DMS153 (cell line): Measurements from ENCODE around the gene RAB11FIP2.

Source experiments
- DNase-seq: peaks from one replicate; lab custom pipeline; 2025; lab: John Stamatoyannopoulos, UW

The RAB11FIP2 gene

DNA sequence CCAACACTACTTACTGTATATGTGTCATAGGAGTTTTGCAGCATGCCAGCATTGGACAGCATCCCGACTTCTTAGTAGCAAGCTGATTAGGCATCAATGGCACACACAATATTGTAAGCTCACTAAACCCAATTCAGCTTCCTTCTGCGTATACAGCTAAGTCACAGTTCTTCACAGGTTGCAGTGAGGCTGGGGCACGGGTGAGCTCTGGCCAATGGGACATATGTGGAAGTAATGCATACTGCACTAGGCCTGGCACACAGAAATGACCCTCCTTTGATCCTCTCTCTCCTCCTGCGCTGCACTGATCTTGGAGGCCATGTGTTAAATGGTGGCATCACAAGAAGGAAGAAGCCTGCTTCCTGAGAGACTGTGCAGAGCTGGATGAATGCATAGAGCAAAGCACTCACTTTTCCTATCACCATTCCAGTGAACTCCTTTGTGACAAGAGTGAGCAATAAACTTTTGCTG is 11.9 kb downstream of the RAB11FIP2 start:
- DNase-seq = no peak

- DNase-seq = no peak
These were observed 12.8 kb downstream of the RAB11FIP2 start for GRCh38 chr10:118033905-118034304.

DNA sequence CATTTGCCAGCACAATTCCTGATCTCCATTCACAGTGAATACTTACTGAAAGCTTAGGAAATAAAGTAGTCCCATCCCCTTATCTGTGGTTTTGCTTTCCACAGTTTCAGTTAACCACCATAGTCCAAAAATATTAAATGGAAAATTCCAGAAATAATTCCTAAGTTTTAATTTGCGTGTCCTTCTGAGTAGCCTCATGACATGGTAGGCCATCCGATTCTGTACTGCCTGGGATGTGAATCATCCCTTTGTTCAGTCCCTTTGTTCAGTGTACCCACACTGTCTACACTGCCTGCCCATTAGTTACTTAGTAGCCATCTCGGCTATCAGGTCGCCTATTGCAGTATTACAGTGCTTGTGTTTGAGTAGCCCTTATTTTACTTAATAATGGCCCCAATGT is 14.2 kb downstream of the RAB11FIP2 start:
- no peak for DNase-seq

DNA sequence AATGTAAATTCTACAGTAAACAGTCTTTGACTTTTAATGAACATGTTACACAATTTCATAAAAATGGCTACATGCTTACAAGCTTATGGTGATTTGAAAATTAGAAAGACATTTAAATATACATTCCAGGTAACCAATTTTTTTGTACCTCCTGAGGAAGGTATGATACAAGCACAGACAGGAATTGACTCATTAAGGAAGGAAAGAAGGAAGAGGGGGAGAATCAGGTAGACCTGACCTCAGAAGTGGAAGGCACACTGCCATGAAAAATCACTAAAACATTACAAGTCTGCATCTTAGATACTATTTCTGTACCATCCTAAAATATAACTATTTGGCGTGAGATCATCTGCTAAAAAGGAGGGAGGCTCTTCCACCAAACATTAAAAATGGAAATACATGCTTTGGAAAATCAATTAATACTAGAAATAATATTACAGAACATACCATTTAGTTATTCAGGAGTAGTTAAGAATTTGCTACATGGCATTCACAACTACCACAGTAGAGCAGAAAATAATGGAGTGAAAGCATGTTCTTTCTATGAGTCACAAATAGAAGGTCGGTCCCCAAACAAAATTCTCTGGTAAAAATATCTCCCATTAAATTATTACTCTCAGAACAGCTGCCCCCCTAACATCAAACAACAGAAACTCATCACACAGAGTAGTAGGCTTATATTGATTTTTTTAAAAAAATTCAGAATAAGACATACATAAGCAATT is 15.2 kb downstream of the RAB11FIP2 start:
- no peak for DNase-seq

DNA sequence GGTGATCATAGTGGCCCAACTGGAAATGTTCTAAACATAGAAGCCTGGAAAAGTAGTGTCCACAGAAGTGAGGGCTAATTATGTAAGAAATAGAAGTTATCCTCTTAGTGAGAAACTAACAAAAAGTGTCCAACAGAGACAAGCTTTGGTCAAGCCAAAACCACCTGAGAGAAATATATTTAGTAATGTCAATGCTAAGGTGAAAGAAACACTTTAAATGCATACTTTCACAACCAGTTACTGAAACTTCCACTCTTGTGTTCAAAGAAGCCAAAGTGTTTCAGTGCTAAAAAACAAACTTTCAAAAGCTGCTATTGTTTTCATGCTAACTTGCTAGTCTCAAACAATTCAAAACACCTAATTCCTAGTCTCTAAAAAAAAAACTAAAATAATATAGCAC is 18.1 kb downstream of the RAB11FIP2 start:
- no peak for DNase-seq

- DNase-seq = no peak
These were observed 19.3 kb downstream of the RAB11FIP2 start for GRCh38 chr10:118027397-118027796.

DNA sequence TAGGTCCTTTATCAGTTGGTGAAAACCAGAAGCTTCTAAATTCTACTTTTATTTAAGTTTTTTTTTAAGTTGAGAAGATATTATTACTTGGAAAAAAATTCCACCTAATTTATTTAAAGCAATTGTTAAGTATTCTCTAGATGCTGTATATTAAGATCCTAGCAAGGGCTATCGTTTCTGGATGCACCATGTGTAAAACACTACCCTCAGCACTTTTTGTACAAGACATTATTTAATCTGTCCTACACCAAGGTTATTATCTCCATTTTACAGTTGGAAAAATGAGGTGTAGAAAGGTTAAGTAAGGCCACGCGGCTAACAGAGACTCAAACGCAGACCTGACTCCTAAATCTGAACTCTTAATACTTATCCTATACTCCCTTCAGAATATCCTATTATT is 19.8 kb downstream of the RAB11FIP2 start:
- DNase-seq = no peak

DNA sequence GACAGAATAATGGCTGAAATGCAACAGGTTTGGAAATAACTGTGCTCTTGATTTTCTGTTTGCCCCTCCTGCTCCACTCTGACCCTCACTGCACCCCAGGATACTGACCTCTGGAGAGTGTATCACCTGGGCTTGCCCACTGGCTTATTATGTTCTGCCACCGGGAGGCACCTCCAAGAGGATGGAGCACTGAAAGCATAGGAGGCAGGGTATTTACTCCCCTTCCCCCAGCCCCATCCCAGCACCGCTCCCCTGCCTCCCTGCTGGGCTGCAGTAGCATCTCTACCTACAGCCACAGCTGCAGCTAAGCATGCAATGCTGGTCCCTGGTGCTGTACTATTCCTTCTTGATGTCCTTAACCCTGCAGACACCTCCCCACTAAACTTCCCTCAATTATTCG is 26.4 kb downstream of the RAB11FIP2 start:
- DNase-seq = no peak

DNA sequence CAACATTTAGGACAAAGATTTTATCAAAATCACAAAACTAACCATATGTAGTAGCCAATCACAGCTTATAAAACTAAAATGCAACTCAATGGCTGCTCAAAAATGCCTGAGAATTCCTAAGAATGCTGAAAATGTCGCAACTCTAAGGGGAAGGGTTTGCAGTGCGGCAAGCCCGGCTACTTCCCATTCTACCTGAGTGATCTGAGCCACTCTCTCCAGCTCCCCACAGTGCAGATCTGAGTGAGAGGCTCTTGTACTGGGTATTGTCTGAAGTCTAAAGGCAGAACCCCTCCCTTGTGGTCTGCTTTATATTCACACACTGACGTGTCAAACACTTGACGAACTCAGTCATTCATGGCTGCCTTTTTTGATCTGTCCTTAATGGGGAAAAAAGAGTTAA is 28.9 kb downstream of the RAB11FIP2 start:
- no peak for DNase-seq

- no peak for DNase-seq
These were observed 29.5 kb downstream of the RAB11FIP2 start for GRCh38 chr10:118017071-118017740.

DNA sequence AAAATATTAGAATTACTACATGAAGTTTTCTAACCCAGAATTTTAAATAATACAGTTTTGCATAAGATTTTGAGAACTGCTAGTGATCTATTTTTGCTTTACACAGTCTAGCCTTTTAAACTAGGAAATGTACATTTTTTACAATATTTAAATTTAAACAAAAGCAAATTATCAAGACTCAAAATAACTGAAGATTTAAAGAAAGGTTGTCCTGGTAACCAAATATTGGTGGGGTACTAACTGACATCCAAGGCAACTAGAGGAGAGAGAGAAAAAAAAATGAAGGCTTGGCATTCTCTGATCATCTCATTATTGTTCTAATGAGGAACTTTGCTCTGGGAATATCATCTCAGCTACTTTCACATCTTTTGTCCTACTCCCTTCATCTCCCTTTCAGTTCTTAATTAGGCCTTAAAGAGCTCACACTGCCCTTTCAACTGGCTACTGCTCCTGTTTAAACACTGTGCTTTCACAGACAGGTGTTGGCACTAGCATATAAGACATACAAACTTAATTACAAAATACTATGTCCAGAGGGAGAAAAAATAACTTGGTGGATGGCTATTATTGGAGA is 33.7 kb downstream of the RAB11FIP2 start:
- no peak for DNase-seq

GRCh38 chr10:118007773-118008172 is 39.0 kb downstream of the RAB11FIP2 start:
- no peak for DNase-seq

GRCh38 chr10:118003126-118003525 is 43.6 kb downstream of the RAB11FIP2 start:
- DNase-seq = no peak

- no peak for DNase-seq
These were observed 44.2 kb downstream of the RAB11FIP2 start for GRCh38 chr10:118002581-118002980.

DNA sequence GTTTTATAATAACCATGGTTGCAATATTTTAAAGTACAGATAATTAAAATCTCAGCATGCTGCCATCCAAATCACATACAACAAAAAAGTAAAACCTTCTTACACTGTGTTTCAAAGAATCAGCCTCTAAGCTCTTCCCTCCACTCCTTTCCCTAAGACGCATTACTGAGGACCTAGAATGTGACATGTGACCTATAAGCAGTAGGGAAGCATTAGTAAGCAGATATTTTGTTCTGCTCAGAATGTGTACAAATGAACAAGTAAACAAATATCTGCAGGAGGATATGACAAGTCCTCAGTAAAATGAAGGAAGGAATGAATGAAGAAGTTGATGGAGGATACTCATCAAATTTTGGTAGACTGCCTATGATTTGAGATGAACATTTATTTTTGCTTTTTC is 49.1 kb downstream of the RAB11FIP2 start:
- no peak for DNase-seq

DNA sequence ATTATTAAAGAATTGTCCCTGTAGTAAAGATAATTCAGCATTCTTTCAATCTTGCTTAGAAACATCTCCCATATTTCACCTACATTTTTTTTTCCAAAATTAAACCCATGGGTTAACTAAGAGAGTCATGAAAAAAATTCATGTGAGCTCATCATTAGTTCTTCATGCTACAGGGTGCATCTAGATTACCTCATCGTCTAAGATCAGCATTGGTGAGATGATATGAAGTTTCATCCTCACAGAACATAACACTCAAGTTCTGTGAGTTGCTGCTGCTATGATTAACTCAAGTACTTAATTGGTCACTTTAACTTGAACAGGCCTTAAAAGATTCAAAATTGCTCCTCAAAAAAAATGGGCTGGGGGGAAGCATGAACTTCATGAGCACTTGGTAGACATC is 50.0 kb downstream of the RAB11FIP2 start:
- no peak for DNase-seq

GRCh38 chr10:117994771-117995170 is 52.0 kb downstream of the RAB11FIP2 start:
- DNase-seq = no peak

DNA sequence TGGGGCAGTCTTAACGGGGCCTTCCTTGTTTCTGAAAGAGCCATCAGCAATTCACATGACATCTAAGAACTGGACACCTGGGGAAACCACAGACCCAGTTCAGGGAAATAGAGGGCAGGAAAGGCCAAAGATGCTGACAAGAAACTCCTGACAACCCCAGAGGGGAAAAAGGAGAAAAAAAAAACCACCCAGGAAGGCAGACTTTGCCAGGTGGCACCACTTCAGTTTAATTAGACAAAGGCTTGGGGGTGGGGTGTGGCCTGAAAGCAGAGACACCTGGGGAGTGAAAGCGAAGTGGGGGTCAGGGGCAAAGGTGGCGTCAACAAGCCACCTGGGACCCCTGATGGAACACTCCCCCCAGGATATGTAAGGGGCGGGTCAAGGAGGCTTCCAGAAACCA is 53.6 kb downstream of the RAB11FIP2 start:
- DNase-seq = no peak

DNA sequence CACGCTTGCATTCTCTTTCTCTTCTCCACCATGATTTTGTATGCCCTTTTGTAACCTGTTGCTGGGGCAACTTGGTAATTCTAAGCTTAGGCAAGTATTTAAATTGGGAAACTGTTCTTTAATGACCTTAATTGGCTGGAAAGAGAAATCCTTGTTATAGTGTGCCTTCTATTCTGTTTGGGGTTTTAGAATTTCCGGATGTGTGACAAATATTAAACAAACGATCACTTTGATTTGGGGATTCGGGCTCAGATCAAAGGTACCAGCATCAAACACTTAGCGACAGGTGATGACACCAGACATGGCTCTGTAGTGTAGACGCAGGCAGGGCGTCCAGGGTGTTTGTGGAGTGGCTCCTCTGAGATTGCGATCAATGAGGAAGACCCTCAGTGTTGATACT is 55.0 kb downstream of the RAB11FIP2 start:
- no peak for DNase-seq

DNA sequence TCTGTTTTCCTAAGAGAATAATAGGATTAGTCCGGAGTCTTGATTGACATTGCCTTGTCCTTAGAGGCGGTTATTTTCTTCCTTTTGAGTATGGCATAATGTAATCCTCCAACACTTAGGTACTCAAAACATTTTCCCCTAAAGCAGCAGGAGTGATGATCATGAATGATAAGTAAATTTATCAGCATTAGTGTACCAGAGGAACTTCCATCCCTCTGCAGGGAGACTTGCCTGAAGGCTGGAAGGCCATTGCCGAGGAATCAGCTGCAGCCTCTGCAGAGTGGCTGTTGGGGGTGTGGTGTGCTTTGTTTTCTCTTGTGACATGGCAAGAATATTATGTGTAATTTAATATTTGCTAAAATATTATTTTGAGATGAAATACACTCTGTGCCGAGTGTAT is 56.8 kb downstream of the RAB11FIP2 start:
- DNase-seq = no peak

GRCh38 chr10:117988814-117989213 is 57.9 kb downstream of the RAB11FIP2 start:
- no peak for DNase-seq

DNA sequence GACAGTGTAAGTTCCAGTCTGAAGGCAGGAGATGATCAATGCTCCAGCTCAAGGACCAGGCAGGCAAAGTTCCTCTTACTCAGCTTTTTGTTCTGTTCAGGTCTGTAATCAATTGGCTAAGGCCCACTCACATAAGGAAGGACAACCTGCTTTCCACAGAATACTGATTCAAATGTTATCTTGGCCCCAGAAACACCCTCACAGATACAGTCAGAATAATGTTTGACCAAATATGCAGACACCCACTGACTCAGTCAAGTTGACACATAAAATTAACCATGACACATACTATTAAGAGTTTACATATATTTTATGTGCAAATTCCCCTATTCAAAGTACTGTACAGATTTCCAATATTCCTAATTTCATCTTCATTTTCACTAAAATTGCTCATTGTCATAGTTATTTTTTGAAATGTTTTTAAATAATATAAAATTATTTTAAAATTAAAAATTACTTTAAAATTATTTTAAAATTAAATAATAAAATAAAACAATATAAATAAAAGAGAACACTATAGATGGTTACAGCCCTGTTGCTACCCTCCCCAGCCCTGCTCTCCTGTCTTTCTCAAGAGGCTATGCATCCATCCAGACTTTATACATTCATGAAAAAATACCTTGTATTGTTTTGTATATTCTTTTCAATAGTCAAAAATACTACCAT is 59.4 kb downstream of the RAB11FIP2 start:
- no peak for DNase-seq

- DNase-seq = no peak
These were observed 62.8 kb downstream of the RAB11FIP2 start for GRCh38 chr10:117983961-117984360.
